Activated CD4-positive, alpha-beta T cell treated with anti-CD3 and anti-CD28 coated beads, Interleukin-2, amount 10 ng/mL, durations not matched to agents 24 days and 14 days (primary cell): Measurements from ENCODE around the gene UNC79. TPM values are rescaled to one million over a fixed set of nuclear protein-coding genes. Genes with fewer than 3 reads are reported as not detected.

ENCODE experiments used
- DNase-seq: peaks from one replicate; pipeline ENCODE4 v3.0.0; 2022
- H3K27ac Mint-ChIP-seq: one replicate; pipeline ENCODE4 v1.8.0; 2022; ENCODE audit warnings: mild to moderate bottlenecking, mixed read lengths
- H3K27me3 Mint-ChIP-seq: one replicate; pipeline ENCODE4 v1.8.0; 2022; ENCODE audit warnings: mixed read lengths
- H3K36me3 Mint-ChIP-seq: one replicate; pipeline ENCODE4 v1.8.0; 2022; ENCODE audit warnings: low read depth, mild to moderate bottlenecking, mixed read lengths
- H3K4me1 Mint-ChIP-seq: one replicate; pipeline ENCODE4 v1.8.0; 2021; ENCODE audit warnings: mixed read lengths
- H3K4me3 Mint-ChIP-seq: one replicate; pipeline ENCODE4 v1.8.0; 2022; ENCODE audit warnings: mild to moderate bottlenecking, moderate library complexity, mixed read lengths
- H3K9me3 Mint-ChIP-seq: one replicate; pipeline ENCODE4 v1.8.0; 2021; ENCODE audit warnings: mixed read lengths
- intact Hi-C: fragments of 100-400 bp; cut with micrococcal nuclease; formaldehyde crosslinking; loops from one replicate; pipeline ENCODE4 v1.15.1; 2023
- total RNA-seq: library from RNA; stranded (reverse); gene quantifications from 2 replicates; pipeline ENCODE4 v1.2.3, GENCODE V29; 2022

The UNC79 gene
- total RNA-seq, 1 donor from 2014 or later, result not detected

- H3K36me3 Mint-ChIP-seq, result no peaks in the 10 kb centered on the region
- H3K9me3 Mint-ChIP-seq, result no peaks in the 10 kb centered on the region
- H3K27ac Mint-ChIP-seq, result no peak overlapping the region
- no peak overlapping the region for H3K4me3 Mint-ChIP-seq
- no peak for DNase-seq
- intact Hi-C loops, result no loop called here
- no peaks in the 10 kb centered on the region for H3K4me1 Mint-ChIP-seq
- no peaks in the 10 kb centered on the region for H3K27me3 Mint-ChIP-seq
Observed at GRCh38 chr14:93606091-93606490, 175.4 kb downstream of the UNC79 start.

- H3K4me3 Mint-ChIP-seq, result no peak overlapping the region
- no peaks in the 10 kb centered on the region for H3K36me3 Mint-ChIP-seq
- H3K27me3 Mint-ChIP-seq, result no peaks in the 10 kb centered on the region
- intact Hi-C loops, result no loop called here
- H3K27ac Mint-ChIP-seq, result no peak overlapping the region
- peak; percentile 69 for DNase-seq
- no peaks in the 10 kb centered on the region for H3K9me3 Mint-ChIP-seq
- H3K4me1 Mint-ChIP-seq, result no peaks in the 10 kb centered on the region
Observed at GRCh38 chr14:93619176-93619793, 188.5 kb downstream of the UNC79 start.

- peaks cover 19% of the 10 kb centered on the region for H3K27me3 Mint-ChIP-seq
- H3K4me3 Mint-ChIP-seq, result no peak overlapping the region
- intact Hi-C loops, result no loop called here
- no peaks in the 10 kb centered on the region for H3K9me3 Mint-ChIP-seq
- no peak overlapping the region for H3K27ac Mint-ChIP-seq
- no peaks in the 10 kb centered on the region for H3K4me1 Mint-ChIP-seq
- H3K36me3 Mint-ChIP-seq, result no peaks in the 10 kb centered on the region
- no peak for DNase-seq
Observed at GRCh38 chr14:93628048-93628447, 197.3 kb downstream of the UNC79 start.

- Mint-ChIP-seq H3K4me3 (no peak overlapping the region), H3K27me3 (peaks cover 22% of the 10 kb centered on the region), H3K36me3 (no peaks in the 10 kb centered on the region), H3K9me3 (no peaks in the 10 kb centered on the region), H3K4me1 (no peaks in the 10 kb centered on the region), H3K27ac (no peak overlapping the region)
- intact Hi-C loops, result no loop called here
- DNase-seq, result no peak
Observed at GRCh38 chr14:93629643-93630042, 198.9 kb downstream of the UNC79 start.

GRCh38 chr14:93638790-93639189 is 208.1 kb downstream of the UNC79 start:
- no peaks in the 10 kb centered on the region for H3K9me3 Mint-ChIP-seq
- no peak overlapping the region for H3K27ac Mint-ChIP-seq
- H3K27me3 Mint-ChIP-seq, result peaks cover 22% of the 10 kb centered on the region
- no peaks in the 10 kb centered on the region for H3K4me1 Mint-ChIP-seq
- no peak overlapping the region for H3K4me3 Mint-ChIP-seq
- H3K36me3 Mint-ChIP-seq, result no peaks in the 10 kb centered on the region
- intact Hi-C loops, result no loop called here
- DNase-seq, result no peak

GRCh38 chr14:93643127-93643526 is 212.4 kb downstream of the UNC79 start:
- Mint-ChIP-seq H3K4me3 (no peak overlapping the region), H3K9me3 (peaks cover 6% of the 10 kb centered on the region), H3K27ac (no peak overlapping the region), H3K36me3 (no peaks in the 10 kb centered on the region), H3K27me3 (peaks cover 14% of the 10 kb centered on the region), H3K4me1 (peaks cover 7% of the 10 kb centered on the region)
- intact Hi-C loops, result no loop called here
- DNase-seq, result no peak

GRCh38 chr14:93643676-93644075 is 212.9 kb downstream of the UNC79 start:
- Mint-ChIP-seq H3K27ac (no peak overlapping the region), H3K36me3 (no peaks in the 10 kb centered on the region), H3K9me3 (peaks cover 6% of the 10 kb centered on the region), H3K4me1 (peaks cover 12% of the 10 kb centered on the region), H3K27me3 (peaks cover 13% of the 10 kb centered on the region), H3K4me3 (no peak overlapping the region)
- no peak for DNase-seq
- intact Hi-C loops, result no loop called here

- Mint-ChIP-seq H3K4me1 (peaks cover 15% of the 10 kb centered on the region), H3K27ac (no peak overlapping the region), H3K4me3 (no peak overlapping the region), H3K27me3 (peaks cover 9% of the 10 kb centered on the region), H3K36me3 (no peaks in the 10 kb centered on the region), H3K9me3 (peaks cover 6% of the 10 kb centered on the region)
- DNase-seq, result no peak
- intact Hi-C loops, result loop anchor here (5.0 kb wide), 1 partner anchor 247 kb away; no protein-coding TSS in a partner anchor
Observed at GRCh38 chr14:93645200-93645599, 214.5 kb downstream of the UNC79 start.

- DNase-seq, result peak; percentile 61
- peak overlapping the region; percentile 56 for H3K27ac Mint-ChIP-seq
- H3K27me3 Mint-ChIP-seq, result peaks cover 22% of the 10 kb centered on the region
Observed at GRCh38 chr14:93648440-93649168, 217.9 kb downstream of the UNC79 start.

GRCh38 chr14:93654599-93654998 is 223.9 kb downstream of the UNC79 start:
- H3K27ac Mint-ChIP-seq, result no peak overlapping the region
- H3K36me3 Mint-ChIP-seq, result no peaks in the 10 kb centered on the region
- no peak overlapping the region for H3K4me3 Mint-ChIP-seq
- H3K27me3 Mint-ChIP-seq, result peaks cover 19% of the 10 kb centered on the region
- no peaks in the 10 kb centered on the region for H3K4me1 Mint-ChIP-seq
- intact Hi-C loops, result no loop called here
- no peak for DNase-seq
- H3K9me3 Mint-ChIP-seq, result no peaks in the 10 kb centered on the region

More at GRCh38 chr14:93648440-93649168, 217.9 kb downstream of the UNC79 start:
- no peaks in the 10 kb centered on the region for H3K36me3 Mint-ChIP-seq
- intact Hi-C loops, result loop anchor here (5.0 kb wide), 1 partner anchor 244 kb away; no protein-coding TSS in a partner anchor
- peaks cover 6% of the 10 kb centered on the region for H3K9me3 Mint-ChIP-seq
- H3K4me3 Mint-ChIP-seq, result no peak overlapping the region
- H3K4me1 Mint-ChIP-seq, result peaks cover 15% of the 10 kb centered on the region

- intact Hi-C loops, result loop anchor here (5.0 kb wide), 1 partner anchor 252 kb away; no protein-coding TSS in a partner anchor
- Mint-ChIP-seq H3K27ac (no peak overlapping the region), H3K36me3 (no peaks in the 10 kb centered on the region), H3K4me3 (no peak overlapping the region), H3K4me1 (no peaks in the 10 kb centered on the region), H3K9me3 (no peaks in the 10 kb centered on the region), H3K27me3 (peaks cover 17% of the 10 kb centered on the region)
- peak; percentile 61 for DNase-seq
Observed at GRCh38 chr14:93655078-93655750, 224.5 kb downstream of the UNC79 start.

GRCh38 chr14:93657875-93658274 is 227.1 kb downstream of the UNC79 start:
- no peak overlapping the region for H3K27ac Mint-ChIP-seq
- H3K9me3 Mint-ChIP-seq, result no peaks in the 10 kb centered on the region
- intact Hi-C loops, result loop anchor here (5.0 kb wide), 1 partner anchor 249 kb away; no protein-coding TSS in a partner anchor
- H3K4me1 Mint-ChIP-seq, result no peaks in the 10 kb centered on the region
- no peak for DNase-seq
- H3K27me3 Mint-ChIP-seq, result peaks cover 7% of the 10 kb centered on the region
- no peaks in the 10 kb centered on the region for H3K36me3 Mint-ChIP-seq
- no peak overlapping the region for H3K4me3 Mint-ChIP-seq

- Mint-ChIP-seq H3K4me1 (no peaks in the 10 kb centered on the region), H3K9me3 (peaks cover 15% of the 10 kb centered on the region), H3K27ac (no peak overlapping the region), H3K4me3 (no peak overlapping the region), H3K27me3 (peaks cover 1% of the 10 kb centered on the region), H3K36me3 (no peaks in the 10 kb centered on the region)
- intact Hi-C loops, result no loop called here
- DNase-seq, result no peak
Observed at GRCh38 chr14:93663317-93663716, 232.6 kb downstream of the UNC79 start.

- DNase-seq, result no peak
- Mint-ChIP-seq H3K27me3 (peaks cover 1% of the 10 kb centered on the region), H3K4me1 (no peaks in the 10 kb centered on the region), H3K9me3 (peaks cover 15% of the 10 kb centered on the region), H3K27ac (no peak overlapping the region), H3K36me3 (no peaks in the 10 kb centered on the region), H3K4me3 (no peak overlapping the region)
- intact Hi-C loops, result no loop called here
Observed at GRCh38 chr14:93665169-93665568, 234.4 kb downstream of the UNC79 start.
